ENCODE measurements around the gene GALNT2.

GALNT2 gene

DNA sequence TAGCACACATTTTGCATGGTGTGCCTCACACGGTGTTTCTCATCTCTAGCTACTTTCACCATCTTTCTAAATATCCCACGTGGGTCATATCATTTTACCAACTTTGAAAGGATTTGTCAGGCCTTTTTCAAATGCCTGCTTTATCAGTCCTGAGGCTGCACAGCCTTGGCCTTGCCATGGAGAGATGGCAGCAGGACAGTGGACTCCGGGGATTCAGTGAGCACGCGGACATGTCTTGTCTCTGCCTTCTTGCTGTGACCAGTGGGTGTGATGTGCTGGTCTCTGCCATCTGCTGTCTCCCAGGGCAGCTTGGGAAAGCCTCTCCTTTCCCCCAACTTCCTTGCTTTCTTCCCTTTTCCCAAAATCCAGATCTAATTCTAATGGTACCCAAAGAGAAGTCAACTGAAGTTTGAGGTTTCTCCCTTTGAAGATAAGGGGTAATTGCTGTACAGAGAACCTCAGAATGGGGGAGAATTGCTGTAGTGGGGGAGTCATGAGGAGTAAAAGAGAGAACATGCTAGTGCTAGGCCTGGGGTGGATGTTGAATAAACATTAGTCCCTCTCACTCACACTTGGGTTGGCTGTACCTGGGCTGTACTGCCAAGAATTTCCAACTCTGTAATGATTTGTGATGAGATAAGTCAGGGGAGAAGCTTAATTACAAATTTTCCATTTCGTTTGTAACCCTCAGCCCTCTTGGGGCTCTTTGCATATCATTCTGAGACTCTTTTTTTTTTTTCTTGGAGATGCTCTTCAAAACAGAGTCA lies 99.5 kb downstream of the GALNT2 start:
- no peak for DNase-seq (ENCODE audit: low read depth)

GRCh38 chr1:230167419-230167852 lies 100.4 kb downstream of the GALNT2 start:
- DNase-seq (ENCODE audit: low read depth), result no peak

- DNase-seq (ENCODE audit: low read depth), result no peak
Measured at GRCh38 chr1:230169454-230170152, 102.6 kb downstream of the GALNT2 start.

DNA sequence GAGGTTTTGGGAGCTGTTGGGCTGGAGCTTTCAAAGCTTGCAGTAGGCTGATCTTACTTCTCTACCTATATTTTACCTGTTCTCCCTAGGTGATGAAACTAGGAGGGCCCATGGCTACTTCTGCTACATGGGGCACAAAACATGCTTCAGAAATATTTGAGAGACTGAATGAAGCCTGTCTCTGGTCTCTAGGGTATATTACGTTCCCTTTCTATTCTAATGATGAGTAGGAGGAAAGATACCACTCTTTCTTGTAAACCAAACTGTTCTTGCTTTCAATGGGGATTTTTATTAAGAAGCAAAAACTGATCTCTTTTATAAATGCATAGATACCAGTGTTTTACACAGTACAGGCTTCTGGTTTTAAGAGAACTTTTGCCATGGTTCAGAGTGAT lies 103.1 kb downstream of the GALNT2 start:
- no peak for DNase-seq (ENCODE audit: low read depth)

DNA sequence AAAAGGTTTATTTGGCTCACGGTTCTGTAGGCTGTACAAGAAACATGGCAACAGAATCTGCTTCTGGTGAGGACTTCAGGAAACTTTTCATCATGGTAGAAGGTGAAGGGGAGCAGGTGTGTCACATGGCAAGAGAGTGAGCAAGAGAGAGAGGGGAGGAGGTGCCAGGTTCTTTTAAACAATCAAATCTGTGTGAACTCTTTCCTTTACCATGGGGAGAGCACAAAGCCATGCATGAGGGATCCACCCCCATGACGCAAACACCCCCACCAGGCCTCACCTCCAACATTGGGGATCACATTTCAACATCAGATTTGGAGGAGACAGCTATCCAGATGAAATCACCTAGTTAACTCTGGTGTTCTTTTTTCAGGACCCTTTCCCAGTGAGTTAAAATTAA lies 103.6 kb downstream of the GALNT2 start:
- DNase-seq (ENCODE audit: low read depth), result no peak

DNA sequence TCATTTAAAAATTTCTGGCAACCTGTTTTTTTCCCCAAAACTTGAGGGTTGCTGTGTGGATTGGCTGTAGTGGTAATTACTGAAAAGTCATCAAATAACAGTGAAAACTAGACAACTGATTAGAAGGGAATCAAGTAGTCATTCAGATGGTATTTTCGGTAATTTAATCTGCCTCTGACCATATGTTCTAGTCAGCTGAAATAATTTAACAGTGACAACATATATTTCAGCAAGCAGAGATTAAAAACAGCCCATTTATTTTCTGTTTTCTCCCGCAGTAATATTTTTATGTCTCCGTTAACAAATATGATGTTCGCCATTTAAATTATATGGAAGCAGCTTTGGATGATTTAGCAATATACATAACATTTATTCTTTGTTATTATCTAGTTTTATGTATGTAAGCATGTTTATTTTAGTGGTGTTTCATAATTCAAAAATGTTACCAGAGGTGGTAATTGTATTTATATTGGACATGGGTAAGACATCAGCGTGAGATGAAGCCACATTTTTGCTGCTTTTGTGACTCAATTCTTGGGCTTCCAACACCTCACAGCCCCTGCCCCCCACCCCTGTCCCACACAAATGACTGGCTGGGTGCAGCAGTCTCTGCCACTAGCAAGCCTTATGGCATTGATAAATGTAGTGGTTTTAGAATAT lies 104.4 kb downstream of the GALNT2 start:
- DNase-seq (ENCODE audit: low read depth), result no peak

DNA sequence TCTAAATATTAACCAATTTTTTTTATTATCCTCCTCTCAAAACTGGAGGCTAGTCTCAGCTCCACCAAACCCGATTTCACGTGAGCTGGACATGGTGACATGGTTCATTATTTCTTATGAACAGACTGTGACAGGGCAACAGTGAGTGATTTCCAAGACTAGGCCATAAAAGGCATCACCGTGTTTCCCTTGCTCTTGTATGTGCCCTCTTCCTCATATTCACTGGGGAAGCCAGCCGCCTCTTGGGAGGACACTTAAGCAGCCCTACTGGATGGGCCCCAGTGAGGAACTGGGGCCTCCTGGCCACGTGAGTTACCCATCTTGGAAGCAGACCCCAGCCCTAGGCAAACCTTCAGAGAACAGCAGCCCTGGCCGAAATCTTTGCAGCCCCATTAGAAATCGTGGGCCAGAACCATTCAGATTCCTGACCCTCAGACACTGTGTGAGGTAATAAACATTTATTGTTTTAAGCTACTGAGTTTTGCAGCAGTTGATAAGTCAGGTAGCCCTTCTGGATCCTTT lies 105.0 kb downstream of the GALNT2 start:
- no peak for DNase-seq (ENCODE audit: low read depth)

DNA sequence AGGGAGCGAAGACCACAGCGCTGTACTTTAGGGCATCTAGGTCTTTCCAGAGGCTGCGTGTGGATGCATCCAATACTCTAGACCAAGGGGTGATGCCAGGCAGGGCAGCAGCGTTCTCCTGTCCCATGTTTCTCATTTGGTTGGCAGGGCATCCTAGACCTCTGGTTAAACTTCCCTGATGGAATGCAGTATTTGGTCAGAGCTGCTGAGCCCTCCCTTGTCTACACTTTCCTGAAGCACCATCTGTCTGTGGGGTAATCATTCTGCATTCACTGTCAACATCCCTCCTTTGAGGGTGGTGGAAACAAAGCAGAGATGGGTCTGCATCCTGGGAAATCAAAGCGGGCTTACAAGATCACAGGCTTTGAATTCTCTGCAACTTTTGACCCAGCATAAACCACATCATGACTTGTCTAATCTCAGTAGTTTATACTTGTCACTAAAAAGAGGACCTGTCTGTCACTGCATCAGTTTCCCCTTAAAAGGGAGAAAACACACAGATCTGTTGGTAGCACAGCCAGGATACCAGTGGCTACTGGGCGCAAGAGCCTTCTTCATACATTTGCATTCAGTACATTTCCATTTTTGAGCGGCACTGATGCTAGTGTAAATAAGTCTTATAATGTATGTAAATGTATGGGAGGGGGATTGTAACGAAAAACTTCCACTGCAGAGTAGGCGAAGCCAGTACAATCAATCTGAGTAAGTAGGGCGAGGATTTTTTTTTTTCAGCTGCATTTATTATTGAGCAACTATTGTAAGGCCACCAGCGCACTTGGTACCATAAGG lies 106.3 kb downstream of the GALNT2 start:
- no peak for DNase-seq (ENCODE audit: low read depth)

DNA sequence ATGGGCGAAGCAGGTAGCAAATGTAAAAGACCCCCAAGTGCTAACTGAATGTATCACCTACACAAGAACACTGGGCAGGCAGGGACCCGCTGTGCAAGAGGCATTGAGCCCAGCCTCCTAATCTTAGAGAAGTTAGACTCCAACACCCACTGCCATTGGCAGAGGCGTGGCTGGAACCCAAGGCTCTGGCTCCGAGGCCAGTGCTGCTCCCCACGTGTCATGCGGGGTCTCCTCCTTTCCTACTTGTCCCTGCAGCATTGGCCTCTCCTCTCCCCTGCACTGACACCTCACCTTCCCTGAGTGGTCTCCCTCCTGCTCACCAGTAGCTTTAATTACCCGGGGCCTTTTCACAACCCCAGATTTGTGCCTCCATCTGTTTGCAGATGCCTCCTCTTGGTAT lies 107.0 kb downstream of the GALNT2 start:
- DNase-seq (ENCODE audit: low read depth), result no peak

GRCh38 chr1:230174471-230175162 lies 107.6 kb downstream of the GALNT2 start:
- no peak for DNase-seq (ENCODE audit: low read depth)

- no peak for DNase-seq (ENCODE audit: low read depth)
Measured at GRCh38 chr1:230175163-230175747, 108.2 kb downstream of the GALNT2 start.

- DNase-seq (ENCODE audit: low read depth), result no peak
Measured at GRCh38 chr1:230175839-230176238, 108.8 kb downstream of the GALNT2 start.

DNA sequence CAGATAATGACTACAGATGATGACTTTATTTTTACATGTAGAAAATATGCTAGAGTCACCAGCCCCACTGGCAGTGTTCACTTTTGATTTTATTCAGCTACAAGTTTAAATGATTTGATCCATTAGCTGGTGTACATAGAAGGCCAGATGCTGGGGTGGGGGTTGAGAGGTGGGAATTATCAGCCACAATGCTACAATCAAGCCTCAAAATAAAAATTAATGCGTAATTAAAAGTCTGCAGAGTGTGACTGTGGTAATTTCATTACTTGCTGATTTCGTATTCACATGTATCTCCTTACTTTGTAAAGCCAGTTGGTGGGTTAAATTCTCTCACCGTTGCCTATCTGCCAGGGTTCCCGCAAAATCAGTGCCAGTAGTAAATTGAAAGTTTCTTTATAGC lies 109.3 kb downstream of the GALNT2 start:
- no peak for DNase-seq (ENCODE audit: low read depth)

- no peak for DNase-seq (ENCODE audit: low read depth)
Measured at GRCh38 chr1:230176871-230177411, 109.9 kb downstream of the GALNT2 start.

DNA sequence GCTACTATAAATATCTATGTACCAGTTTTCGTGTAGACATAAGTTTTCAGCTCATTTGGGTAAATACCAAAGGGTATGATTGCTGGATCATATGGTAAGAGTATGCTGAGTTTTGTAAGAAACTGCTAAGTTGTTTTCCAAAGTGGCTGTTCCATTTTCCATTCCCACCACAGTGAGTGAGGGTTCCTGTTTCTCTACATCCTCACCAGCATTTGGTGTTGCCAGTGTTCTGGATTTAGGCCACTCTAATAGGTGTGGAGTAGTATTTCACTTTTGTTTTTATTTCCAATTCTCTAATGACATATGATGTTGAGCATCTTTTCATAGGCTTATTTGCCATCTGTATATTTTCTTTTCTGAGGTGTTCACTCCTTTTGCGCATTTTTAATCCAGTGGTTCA lies 112.2 kb downstream of the GALNT2 start:
- DNase-seq (ENCODE audit: low read depth), result no peak

- no peak for DNase-seq (ENCODE audit: low read depth)
Measured at GRCh38 chr1:230185076-230186001, 118.3 kb downstream of the GALNT2 start.

GRCh38 chr1:230186003-230186863 lies 119.2 kb downstream of the GALNT2 start:
- DNase-seq (ENCODE audit: low read depth), result no peak

- DNase-seq (ENCODE audit: low read depth), result no peak
Measured at GRCh38 chr1:230186874-230187273, 119.8 kb downstream of the GALNT2 start.

- no peak for DNase-seq (ENCODE audit: low read depth)
Measured at GRCh38 chr1:230187290-230187689, 120.3 kb downstream of the GALNT2 start.

Data from stimulated activated CD8-positive, alpha-beta memory T cell treated with anti-CD3 and anti-CD28 coated beads, Interleukin-7, amount 100 ng/mL, for 24 hours (primary cell).